GM21423 (cell line): Measurements from ENCODE around the gene KCTD17.

Experiments used
- ATAC-seq: cut with Tn5 transposase; IDR thresholded peaks from one replicate; pipeline ENCODE4 v1.9.1; 2021; ENCODE audit warnings: mild to moderate bottlenecking, moderate library complexity; ENCODE audit not compliant: unreplicated experiment

KCTD17 gene

DNA sequence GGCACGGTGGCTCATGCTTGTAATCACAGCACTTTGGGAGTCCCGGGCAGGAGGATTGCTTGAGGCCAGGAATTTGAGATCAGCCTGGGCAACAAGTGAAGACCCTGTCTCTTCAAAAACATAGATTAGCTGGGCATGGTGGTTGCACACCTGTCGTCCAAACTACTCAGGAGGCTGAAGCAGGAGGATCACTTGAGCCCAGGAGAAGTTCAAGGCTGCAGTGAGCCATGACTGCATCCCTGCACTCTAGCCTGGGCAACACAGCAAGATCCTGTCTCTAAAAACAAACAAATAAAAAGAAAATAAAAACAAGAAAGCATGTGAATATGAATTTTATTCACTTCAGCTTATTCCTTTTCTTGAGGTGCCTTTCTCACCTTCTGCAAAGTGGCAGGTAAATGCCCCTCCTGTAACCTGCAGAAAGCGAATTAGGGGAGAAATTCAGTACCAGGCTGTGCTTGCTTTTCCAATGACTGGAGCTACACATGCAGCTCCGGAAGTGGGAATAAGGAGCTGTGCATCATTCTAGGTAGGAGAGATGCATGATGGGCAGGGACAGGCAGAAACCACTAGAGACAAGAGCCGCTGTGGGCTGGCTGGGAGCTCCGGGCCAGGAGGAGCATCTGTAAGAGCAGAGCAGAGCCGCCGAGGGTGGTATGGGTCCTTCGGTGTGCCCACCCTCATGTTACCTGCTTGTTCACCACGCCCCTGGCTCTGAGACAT, 14.7 kb upstream of the KCTD17 start:
- ATAC-seq: no peak

DNA sequence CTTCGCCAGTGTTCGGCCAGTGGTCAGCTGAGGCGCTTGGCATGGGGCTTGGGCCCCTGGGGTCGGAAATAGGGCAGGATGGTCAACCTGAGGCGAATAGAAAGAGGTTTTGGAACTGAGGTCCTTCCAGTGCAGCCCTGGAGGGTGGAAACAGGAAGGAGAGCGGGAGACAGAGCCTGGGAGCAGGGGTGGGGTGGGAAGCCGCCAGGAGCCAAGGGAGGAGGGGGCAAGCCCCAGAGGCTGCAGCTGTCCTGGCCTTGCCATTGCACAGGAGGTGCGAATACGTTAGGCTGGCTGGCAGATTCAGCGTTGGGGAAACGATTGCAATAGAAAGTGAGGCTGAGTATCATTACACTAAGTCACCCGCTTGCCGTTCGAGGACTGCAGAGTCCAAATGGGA, 13.9 kb upstream of the KCTD17 start:
- ATAC-seq: no peak

DNA sequence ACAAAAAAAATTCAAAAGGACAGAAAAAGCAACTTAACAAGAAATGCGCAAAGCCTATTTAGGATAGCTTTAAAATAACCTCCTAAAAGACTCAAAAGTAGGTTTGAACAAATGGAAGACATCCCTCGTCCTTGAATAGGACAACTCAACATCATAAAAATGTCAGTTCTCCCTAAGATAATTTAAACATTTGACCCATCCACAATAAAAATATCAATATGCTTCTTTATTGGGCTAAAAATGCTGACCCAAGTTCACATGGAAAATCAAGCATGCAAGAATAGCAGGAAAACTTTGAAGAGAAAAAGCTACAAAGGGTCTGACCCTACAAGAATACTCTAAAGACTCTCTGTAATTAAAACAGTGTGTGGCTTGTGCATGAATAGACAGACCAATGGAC, 12.1 kb upstream of the KCTD17 start:
- no peak for ATAC-seq

DNA sequence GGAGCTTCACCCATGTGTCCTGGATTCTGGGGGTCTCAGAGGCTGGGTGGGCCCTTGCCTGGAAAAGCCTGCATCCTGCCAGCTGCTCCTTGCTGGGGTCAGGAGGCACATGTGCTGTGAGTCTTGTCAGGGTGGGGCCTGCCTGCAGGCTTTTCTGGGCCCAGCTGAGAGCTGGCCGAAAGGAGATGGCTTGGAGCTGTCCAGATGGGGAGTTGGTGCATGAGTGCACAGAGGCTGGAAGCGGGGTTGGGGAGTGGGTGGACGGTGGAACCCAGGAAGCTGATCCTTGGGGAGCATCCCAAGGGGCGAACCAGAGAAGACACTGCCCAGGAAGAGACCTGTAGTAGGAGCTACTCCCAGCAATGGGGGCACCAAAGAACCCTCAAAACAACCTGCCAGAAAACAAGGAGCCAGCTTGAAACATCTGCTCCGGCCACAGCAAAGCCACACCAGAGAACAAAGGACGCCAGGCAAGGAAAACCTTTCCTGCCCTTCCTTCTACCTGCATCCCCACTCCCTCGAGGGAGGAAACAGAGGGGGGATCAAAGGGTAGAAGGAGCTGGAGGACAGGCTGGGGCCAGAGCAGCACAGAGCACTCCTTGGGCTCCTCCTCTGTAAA, 8.2 kb upstream of the KCTD17 start:
- no peak for ATAC-seq

DNA sequence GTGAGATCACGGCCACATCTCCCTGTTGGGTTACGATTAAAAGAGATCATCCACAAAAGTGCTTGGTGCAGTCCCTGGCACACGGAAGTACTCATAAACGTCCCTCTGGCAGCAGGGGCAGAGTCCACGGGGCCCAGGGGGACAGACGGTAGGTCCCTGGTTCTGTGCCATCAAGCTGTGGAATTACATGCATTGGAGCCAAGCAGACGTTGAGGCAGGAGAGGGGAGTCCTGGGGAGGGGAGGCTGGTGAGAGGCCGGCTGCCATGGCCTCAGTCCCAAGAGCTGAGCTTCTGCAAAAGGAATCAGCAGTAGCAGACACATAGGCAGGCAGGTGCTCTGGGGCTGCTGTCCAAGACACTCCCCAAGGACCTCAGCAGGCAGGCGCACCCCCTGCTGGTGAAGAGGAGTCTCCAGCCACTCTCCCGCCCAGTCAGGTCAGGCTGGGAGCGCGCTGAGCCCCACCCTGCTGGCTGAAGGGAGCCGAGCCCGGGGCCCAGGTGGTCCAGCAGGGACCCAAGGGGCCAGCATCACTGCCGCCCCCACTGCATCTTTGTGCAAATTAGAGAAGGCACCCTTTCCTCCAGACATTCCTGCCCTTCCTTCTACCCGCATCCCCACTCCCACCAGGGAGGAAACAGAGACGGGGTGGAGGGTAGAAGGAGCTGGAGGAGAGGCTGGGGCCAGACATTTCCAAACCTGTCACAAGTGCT, 7.6 kb upstream of the KCTD17 start:
- ATAC-seq: peak; percentile 51

DNA sequence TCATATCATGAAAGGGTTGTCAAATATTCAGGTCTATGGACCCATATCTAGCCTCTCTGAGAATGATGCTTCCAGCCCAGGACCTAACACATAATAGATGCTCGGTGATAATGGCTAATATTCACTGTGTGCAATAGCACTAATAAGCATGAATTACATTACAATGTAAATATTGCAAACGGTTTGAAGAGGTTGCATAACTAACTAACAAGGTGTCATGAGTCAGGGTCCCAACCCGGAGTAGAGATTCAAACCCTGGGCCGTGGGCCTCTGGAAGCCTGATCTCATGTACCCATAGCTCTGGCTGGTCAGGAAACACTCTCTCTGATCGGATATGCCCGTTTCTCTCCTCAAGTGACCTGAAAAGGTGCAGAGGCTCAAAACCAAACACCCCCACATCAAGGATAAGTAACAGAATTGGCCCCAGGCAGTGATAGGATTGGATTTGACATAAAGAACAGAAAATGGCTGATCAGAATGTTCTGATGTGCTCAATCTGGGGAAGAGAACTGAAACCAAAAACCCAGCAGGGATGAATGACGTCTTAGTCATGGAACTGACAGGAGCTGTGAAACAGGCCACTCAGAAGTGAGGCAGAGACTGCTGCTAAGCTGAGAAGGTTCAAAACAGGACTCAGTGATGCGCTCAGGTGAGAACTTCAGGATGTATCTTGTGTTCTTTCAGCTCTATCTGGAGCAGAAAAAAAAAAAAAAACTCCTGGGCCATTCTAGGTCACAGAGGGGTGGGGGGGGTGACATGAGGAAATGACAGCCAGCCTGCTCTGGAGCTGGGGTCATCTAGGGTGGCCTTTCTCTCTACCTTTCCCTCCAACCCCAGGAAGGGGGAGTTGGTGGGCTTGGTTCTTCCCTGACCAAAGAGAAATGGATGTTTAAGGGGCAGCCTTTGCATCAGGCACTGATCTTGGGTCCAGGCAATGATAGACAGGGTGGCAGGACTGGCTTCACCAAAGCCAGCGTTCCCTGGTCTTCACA, 6.6 kb upstream of the KCTD17 start:
- no peak for ATAC-seq

DNA sequence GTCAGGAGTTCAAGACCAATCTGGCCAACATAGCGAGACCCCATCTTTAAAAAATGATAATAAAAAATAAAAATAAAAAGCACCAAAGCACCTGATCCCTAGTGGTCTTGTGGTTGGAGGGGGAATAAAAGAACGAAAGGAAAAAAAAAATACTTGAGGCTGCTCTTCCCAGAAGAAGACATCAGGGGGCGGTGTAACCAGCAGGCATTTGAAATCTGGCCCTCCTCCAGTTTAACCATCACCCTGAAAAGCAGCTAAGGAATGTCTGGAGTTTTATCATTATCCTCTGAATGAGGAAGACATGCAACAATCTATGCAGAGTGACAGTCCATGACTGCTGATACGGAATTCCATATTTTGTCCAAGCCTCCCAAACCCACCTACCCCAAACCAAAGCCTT, 5.6 kb upstream of the KCTD17 start:
- ATAC-seq: no peak

DNA sequence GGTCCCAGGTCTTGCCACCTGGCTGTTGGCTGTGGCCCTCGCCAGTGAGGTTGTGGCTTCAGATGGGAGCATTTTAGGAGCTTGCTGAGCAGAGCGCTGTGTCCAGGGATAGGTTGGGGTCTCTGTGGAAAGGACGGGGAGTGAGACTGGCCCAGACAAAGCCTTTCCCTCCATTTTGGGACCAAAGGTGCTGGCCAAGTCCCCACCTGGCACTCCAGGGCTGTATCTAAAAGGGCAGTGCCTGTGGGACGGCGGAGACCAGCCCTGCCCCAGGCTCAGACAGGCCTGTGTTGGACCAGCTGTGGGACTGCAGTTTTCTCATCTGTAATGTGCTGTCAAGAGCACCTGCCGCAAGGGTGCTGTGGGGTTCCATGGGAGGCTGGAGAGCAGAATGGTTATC, 5.0 kb upstream of the KCTD17 start:
- ATAC-seq: no peak

DNA sequence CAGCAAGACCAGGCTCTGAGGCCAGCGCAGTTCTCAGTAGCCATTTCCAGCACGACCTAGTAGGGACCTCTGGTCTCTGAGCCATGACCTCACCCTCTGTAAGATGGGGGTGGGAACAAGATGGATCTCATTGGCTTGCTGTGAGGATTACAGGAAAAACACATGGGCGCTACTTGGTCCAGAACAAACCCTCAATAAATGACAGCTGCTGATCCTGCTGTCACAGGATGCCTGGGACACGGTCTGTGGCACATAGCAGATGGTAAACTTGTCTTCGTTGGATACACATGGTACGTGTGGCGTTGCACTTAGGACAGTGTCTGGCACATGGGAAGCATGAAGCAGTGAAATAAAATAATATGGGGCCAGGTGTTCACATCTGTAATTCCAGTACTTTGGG, 4.5 kb upstream of the KCTD17 start:
- no peak for ATAC-seq

DNA sequence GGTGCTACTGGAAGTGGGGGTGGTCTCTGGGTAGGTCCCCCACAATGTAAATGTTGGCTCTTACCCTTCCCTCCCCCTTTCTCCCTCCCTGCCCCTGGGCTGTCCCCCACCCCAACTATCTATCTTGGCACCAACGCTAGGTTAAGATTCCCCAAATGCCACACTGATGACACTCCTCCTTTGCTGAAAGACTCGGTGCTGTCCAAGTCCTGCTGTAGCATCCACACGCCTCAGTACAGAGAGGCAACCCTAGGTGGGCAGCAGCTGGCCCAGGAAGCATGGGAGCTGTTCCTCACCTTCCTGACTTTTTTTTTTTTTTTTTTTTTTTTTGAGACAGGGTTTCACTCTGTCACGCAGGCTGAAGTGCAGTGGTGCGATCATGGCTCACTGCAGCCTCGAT, 3.4 kb upstream of the KCTD17 start:
- no peak for ATAC-seq

DNA sequence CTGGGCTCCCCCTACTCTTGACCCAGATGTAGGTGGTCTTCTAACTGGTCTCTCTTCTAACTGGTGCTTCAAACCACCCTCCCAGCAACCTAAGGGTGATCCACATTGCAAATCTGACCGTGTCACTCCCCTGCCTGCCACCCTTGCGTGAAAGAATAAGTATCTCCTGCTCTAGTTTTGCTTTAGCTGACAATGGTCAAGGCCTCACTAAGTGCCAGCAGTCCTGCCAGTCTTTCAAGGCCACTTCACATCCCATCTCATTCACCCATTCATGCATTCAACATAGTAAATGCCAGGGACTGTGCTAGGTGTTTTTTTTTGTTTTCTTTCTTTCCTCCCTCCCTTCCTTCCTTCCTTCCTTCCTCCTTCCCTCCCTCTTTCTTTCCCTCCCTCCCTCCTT, 2.3 kb upstream of the KCTD17 start:
- no peak for ATAC-seq

DNA sequence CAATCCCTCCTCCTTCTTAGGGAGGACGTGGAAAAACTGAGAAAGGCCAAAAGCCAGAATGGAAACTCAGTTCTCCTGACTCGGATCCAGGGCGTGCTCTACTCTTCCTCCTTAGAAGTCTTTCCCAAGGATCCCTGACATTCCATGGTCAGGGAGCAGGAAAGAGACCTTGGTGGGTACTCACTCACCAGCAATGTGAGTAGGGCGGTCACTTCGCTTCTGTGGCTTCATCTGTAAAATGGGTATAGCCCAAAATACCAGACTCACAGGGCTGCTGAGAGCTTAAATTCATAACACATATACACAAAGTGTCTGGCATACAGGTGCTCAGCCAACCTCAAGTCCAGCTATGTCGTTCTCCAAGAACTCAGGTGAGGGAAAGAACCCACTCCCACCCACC, 629 bp upstream of the KCTD17 start:
- ATAC-seq: no peak

DNA sequence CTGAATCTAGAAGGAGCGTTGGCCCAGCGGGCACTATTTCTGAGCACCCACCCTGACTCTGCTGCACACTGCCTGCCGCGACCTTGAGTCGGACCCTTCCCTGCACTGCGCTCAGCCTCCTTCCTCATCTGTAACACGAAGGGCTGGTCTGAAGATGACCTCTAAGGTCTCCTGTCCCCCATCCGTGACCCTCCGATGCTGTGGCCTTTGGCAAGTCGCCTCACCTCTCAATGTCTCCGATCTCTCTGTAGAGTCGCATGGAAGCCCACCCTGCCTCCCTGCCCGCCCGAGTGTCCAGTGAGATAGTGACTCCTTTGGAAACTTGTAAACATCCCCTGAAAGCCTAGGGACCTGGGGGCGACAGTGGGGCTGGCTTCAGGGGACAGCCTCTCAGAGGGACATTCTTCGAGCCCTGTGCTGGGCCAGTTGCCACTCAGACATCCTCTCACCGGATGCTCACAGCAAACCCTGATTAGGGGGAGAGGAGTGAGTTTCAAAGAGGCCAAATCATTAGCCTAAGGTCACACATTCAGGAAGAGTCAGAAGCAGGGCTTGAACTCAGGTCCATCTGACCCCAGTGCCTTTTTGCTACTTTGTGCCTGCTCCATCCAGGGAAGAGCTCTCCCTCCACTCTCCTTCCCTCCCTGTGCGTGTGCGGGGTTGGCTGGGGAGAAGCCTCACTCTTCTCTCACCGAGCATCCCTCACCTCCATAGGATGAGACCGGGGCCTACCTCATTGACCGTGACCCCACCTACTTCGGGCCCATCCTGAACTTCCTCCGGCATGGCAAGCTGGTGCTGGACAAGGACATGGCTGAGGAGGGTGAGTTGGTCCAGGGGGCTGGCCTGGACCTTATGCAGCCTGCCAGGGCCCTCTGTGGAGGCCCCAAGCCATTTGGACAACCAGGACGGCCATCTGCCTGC, 1.1 kb downstream of the KCTD17 start:
- ATAC-seq: no peak

DNA sequence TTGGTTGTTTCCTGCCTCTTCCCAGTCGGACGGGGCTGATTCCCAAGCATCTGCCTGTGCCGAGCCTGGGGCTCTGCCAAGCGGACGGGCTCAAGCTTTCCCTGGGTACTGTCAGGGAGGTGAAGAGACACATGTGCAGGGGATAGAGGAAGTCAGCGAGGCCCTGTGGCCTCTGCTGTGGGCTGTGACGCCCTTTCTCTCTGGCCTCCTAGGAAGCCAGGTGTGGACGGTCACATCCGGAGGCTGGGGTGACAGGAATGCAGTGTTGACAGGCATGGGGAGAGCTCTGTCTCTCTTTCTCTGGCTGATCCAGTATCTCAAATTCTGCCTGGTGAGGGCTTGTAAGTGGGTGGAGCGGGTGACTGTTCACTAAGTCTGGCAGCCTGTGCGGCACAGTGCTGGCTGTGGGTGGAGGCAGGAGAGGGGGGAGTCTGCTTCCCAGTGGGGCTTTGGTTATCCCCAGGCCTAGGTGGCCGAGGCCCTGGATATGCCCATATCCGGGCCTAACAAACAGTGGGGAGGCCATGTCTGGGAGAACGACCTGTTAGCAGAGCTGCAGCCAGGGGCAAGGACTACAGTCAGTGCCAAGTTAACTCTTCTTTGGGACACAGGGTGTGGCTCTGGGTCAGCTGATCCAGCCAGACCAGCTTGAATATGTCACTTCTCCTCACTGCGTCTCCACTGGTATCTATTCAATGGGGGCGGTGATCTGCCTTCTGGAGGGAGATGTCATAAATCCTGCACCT, 1.9 kb downstream of the KCTD17 start:
- ATAC-seq: no peak

DNA sequence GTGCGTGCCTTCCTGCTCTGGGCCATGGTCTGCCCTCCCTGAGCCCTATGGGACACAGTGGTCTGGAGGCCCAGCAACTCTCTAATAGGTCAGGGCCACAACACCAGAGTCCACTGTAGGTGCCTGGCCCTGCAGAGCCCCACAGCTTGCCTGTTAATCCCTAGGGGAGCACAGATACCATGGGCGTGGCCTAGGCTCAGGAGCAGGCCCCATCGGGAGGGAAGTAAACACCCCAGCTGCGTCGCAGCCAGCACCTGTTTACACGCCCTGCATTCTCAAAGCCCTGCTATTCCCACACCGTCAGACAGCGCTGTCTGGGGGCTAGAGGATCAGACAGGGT, 2.5 kb downstream of the KCTD17 start:
- no peak for ATAC-seq

DNA sequence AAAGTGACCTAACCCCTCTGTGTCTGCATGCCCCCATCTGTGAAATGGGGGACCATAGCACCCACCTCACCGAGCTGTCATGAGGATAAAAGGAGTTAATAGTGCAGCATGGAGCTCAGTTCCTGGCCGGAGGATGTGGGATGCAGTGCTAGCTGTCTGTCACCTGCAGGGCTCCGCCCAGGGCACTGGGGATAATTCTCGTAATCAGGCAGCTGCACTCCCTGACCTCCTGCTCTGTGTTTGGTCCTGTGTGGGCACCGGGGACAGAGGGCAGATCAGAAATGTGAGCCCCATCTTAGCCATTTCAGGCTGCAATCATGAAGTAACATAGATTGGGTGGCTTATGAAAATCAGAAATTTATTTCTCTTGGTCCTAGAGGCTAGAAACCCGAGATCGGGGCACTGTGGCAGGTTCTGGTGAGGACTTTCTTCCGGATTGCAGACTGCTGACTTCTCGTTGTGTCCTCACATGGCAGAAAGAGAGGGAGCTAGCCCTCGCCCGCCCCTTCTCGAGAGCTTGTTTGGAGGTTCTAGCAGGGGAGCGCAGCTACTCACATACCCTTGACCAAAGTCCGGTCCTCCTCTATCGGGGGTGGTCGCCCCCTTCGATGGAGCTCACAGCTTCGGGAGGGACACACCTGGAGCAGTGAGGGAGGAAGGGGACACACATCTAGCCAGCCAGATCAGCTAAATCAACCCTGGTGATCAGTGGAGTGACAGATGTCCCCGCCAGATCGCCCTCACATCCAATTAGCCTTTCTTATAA, 3.2 kb downstream of the KCTD17 start:
- ATAC-seq: no peak

DNA sequence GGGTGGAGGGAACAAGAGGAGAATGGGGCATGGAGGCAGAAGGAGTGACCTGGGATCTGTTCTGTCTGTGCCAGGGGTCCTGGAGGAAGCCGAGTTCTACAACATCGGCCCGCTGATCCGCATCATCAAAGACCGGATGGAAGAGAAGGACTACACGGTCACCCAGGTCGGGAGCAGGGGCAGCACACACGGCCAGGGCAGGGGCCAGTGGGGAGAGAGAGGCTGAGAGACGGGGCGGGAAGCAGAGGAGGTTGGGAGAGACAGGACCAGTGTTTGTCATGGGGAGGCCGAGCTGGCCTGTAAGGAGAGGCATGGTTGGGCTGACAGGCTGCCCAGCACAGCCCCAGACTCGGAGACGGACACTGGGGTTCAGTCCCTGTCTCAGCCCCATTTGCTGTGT, 4.7 kb downstream of the KCTD17 start:
- no peak for ATAC-seq

DNA sequence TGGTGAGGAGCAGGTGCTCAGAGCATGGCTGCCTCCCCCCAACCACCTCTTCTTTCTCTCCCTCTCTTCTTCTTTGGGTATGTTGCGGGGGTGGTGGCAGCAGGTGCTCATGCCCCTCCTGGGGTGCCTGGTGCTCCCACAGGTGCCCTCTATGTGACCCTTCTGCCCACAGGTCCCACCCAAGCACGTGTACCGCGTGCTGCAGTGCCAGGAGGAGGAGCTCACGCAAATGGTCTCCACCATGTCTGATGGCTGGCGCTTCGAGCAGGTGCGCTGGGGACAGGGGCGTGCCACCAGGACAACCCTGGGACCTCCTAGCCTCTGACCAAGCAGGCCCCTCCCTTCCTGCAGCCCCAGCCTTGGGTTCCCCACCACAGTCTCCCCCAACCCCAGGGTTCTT, 5.7 kb downstream of the KCTD17 start:
- ATAC-seq: no peak
